ENCODE measurements around the gene POU3F1. TPM values are rescaled to one million over a fixed set of nuclear protein-coding genes. Genes with fewer than 3 reads are reported as not detected.

The POU3F1 gene
- total RNA-seq, 1 donor from 2014 or later: 1.2 TPM

DNA sequence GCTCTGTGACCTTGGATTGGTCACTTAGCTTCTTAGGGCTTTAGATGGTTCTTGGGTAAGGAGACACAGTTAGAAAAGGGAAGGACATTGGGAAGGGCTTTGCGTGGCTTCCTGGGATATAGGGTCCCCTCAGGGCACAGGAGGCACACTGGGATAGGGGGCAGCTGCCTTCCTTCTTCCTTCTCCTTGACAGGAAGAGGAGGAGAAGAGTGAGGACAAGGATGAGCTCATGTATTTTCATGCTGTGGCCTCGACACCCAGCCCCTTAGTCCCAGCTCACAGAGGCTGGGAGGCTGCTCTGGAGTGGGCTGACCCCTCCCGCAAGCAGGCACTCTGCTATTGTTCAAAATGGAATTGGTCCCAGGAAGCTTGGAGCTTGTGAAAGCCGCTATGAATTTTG is 45.7 kb upstream of the POU3F1 start:
- Mint-ChIP-seq H3K27ac (ENCODE audit: unreplicated experiment) (no peak overlapping the region), H3K4me3 (ENCODE audit: unreplicated experiment) (no peak overlapping the region), H3K4me1 (ENCODE audit: unreplicated experiment) (peaks cover 36% of the 10 kb centered on the region), H3K36me3 (ENCODE audit: low read depth, unreplicated experiment) (peaks cover 3% of the 10 kb centered on the region), H3K9me3 (ENCODE audit: unreplicated experiment) (no peaks in the 10 kb centered on the region), H3K27me3 (ENCODE audit: unreplicated experiment) (peaks cover 8% of the 10 kb centered on the region)
- DNase-seq (ENCODE audit: low spot score): no peak
- TF ChIP-seq, protein P1, sequence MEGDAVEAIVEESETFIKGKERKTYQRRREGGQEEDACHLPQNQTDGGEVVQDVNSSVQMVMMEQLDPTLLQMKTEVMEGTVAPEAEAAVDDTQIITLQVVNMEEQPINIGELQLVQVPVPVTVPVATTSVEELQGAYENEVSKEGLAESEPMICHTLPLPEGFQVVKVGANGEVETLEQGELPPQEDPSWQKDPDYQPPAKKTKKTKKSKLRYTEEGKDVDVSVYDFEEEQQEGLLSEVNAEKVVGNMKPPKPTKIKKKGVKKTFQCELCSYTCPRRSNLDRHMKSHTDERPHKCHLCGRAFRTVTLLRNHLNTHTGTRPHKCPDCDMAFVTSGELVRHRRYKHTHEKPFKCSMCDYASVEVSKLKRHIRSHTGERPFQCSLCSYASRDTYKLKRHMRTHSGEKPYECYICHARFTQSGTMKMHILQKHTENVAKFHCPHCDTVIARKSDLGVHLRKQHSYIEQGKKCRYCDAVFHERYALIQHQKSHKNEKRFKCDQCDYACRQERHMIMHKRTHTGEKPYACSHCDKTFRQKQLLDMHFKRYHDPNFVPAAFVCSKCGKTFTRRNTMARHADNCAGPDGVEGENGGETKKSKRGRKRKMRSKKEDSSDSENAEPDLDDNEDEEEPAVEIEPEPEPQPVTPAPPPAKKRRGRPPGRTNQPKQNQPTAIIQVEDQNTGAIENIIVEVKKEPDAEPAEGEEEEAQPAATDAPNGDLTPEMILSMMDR (IDR thresholded peaks at IDR 0.05; ENCODE audit: unreplicated experiment): no peak

DNA sequence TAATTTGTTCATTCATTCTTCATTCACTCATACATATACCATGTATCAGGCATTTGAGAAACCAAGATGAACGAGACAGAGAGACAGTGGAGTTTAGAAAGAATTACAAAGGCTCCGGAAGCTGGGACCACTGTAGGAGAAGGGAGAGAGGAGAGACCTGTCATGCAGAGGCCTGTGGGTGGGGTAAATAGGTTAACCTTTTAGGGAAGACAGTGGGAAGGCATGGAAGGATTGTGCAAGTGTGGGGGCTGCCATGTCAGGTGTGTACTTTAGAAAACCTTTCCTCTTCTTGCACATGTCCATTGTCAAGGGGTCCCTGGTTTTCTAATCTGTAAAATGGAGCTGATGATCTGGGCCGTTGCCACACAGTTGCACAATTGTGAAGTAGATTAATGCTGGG is 44.2 kb upstream of the POU3F1 start:
- Mint-ChIP-seq H3K4me3 (ENCODE audit: unreplicated experiment) (no peak overlapping the region), H3K36me3 (ENCODE audit: low read depth, unreplicated experiment) (no peaks in the 10 kb centered on the region), H3K27me3 (ENCODE audit: unreplicated experiment) (peaks cover 12% of the 10 kb centered on the region), H3K27ac (ENCODE audit: unreplicated experiment) (no peak overlapping the region), H3K9me3 (ENCODE audit: unreplicated experiment) (no peaks in the 10 kb centered on the region), H3K4me1 (ENCODE audit: unreplicated experiment) (peaks cover 32% of the 10 kb centered on the region)
- DNase-seq (ENCODE audit: low spot score): no peak
- TF ChIP-seq, protein P1 (IDR thresholded peaks at IDR 0.05; ENCODE audit: unreplicated experiment): no peak

DNA sequence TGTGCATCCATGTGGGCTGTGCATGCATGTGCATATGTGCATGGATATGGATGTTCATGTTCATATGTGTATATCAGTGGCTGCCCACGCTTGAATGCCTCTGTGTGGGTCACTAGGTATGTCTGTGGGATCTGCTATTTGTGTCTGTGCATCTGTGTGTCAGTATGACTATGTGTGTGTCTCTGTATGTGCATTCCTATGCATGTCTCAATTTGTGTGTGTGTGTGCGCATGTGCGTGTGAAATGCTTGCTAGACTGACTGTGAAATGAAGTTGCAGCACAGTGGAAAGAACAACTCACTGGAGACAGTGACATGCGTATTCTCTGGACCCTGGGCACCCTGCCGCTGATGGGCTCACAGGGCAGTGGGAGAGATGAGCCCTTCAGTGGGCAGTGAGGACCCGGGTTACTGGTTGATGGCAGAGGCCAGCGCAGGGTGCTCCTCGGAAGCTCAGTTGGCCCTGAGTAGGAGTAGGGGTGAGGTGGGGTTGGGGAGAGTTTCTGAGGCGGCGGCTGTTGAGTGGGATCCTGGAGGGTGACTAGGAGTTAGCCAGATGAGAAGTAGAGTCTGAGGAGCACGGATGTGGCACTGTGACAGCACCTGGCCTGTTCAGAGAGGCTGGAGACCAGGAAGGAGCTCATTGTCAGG is 43.2 kb upstream of the POU3F1 start:
- no peak for DNase-seq (ENCODE audit: low spot score)
- Mint-ChIP-seq H3K36me3 (ENCODE audit: low read depth, unreplicated experiment) (no peaks in the 10 kb centered on the region), H3K27ac (ENCODE audit: unreplicated experiment) (no peak overlapping the region), H3K4me1 (ENCODE audit: unreplicated experiment) (peaks cover 28% of the 10 kb centered on the region), H3K9me3 (ENCODE audit: unreplicated experiment) (no peaks in the 10 kb centered on the region), H3K4me3 (ENCODE audit: unreplicated experiment) (no peak overlapping the region), H3K27me3 (ENCODE audit: unreplicated experiment) (peaks cover 12% of the 10 kb centered on the region)
- TF ChIP-seq, protein P1 (IDR thresholded peaks at IDR 0.05; ENCODE audit: unreplicated experiment): no peak

DNA sequence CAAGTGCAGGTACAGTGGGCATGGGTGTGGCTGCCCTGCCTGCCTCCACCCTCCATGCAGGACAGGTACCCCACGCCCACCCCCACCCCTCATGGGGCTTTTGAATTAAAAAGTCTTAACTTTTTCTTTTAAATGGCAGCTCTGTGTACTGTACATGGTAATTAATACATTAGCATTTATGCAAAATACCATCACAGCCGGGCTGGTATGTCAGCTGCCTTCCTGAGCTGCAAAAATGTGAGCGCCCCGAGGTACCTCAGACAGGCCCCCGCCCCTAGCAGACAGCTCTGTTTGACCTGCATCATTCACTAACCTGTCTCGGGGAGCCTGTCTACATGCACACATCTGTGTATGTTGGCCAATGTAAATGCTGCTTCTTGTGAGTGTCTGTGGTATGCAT is 42.2 kb upstream of the POU3F1 start:
- H3K36me3 Mint-ChIP-seq (ENCODE audit: low read depth, unreplicated experiment): no peaks in the 10 kb centered on the region
- no peak overlapping the region for H3K4me3 Mint-ChIP-seq (ENCODE audit: unreplicated experiment)
- no peak for DNase-seq (ENCODE audit: low spot score)
- H3K4me1 Mint-ChIP-seq (ENCODE audit: unreplicated experiment): peaks cover 18% of the 10 kb centered on the region
- H3K9me3 Mint-ChIP-seq (ENCODE audit: unreplicated experiment): no peaks in the 10 kb centered on the region
- no peak overlapping the region for H3K27ac Mint-ChIP-seq (ENCODE audit: unreplicated experiment)
- H3K27me3 Mint-ChIP-seq (ENCODE audit: unreplicated experiment): peaks cover 12% of the 10 kb centered on the region
- TF ChIP-seq, protein P1 (IDR thresholded peaks at IDR 0.05; ENCODE audit: unreplicated experiment): no peak

DNA sequence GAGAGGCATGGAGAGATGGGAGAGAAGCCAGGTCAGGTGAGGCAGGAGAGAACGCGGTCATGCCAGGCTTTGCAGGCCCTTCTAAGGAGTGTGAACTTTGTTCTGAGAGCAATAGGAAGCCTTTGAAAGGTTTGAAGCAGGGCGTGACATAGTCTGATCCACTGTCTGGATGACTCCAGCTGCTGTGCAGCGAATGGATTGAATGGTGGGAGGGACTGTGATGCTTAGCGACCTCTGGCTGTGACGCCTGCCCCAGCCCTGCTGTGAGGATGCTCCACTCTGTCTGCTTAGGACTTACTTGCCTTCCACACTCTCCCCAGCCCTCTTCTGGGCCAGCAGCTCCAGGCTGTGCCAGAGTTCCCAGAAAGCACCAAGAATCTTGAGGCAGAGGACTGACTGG is 41.8 kb upstream of the POU3F1 start:
- Mint-ChIP-seq H3K9me3 (ENCODE audit: unreplicated experiment) (no peaks in the 10 kb centered on the region), H3K4me1 (ENCODE audit: unreplicated experiment) (peaks cover 13% of the 10 kb centered on the region), H3K27me3 (ENCODE audit: unreplicated experiment) (peaks cover 12% of the 10 kb centered on the region), H3K27ac (ENCODE audit: unreplicated experiment) (no peak overlapping the region), H3K36me3 (ENCODE audit: low read depth, unreplicated experiment) (no peaks in the 10 kb centered on the region), H3K4me3 (ENCODE audit: unreplicated experiment) (no peak overlapping the region)
- TF ChIP-seq, protein P1 (IDR thresholded peaks at IDR 0.05; ENCODE audit: unreplicated experiment): no peak
- no peak for DNase-seq (ENCODE audit: low spot score)
